Ovary (tissue), 3 donors: ENCODE results near the gene RAB40C.
A peak's percentile ranks its signal among the peaks of the same experiment; 100 is the strongest.

Source experiments
- POLR2A ChIP-seq: fragments of 450-650 bp; IDR thresholded peaks from one replicate; pipeline ENCODE4 v1.6.1; 2017; ENCODE audit warnings: antibody characterized with exemption, mild to moderate bottlenecking, moderate library complexity
- TF ChIP-seq, protein P1 (sequence below), 3 donors: fragments of 450-650 bp in 2 of 3; fragments of 200-600 bp in 1 of 3; IDR thresholded peaks; one replicate each; pipeline versions ENCODE4 v1.5.1 to v1.8.0; 2016 to 2022; ENCODE audit warnings: antibody characterized with exemption in 3 of 3, mild to moderate bottlenecking in 1 of 3
- donor health status: DM: no; HTN: no; CAD: no.

DNA sequence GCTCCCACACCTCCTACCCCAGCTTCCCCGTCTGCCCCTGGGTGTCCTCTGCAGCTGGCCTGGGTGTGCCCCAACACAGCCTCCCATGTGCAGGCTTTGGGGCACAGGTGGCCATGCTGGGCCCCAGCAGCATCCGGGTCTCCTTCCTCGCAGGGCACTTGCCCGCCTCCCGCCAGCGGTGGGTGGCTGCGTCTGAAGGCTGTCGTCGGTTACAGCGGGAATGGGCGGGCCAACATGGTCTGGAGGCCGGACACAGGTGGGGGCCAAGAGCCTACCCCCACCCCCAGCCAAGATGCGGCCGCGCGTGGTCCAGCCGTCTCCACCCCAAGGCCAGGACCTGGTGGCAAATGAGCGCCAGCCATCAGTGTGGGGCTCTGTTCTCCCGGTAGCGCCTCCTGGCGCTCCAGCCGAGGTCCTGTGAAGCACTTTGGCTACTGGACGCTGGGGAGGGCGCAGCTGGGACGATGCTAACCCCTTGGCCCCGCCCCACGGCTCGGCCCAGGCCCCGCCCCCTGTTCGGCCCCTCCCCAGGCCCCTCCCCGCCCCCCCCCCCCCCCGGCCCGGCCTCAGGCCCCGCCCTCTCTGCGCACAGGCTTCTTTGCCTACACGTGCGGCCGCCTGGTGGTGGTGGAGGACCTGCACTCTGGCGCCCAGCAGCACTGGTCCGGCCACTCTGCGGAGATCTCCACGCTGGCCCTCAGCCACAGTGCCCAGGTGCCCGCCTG lies 70.8 kb downstream of the RAB40C start:
- TF ChIP-seq, protein P1, sequence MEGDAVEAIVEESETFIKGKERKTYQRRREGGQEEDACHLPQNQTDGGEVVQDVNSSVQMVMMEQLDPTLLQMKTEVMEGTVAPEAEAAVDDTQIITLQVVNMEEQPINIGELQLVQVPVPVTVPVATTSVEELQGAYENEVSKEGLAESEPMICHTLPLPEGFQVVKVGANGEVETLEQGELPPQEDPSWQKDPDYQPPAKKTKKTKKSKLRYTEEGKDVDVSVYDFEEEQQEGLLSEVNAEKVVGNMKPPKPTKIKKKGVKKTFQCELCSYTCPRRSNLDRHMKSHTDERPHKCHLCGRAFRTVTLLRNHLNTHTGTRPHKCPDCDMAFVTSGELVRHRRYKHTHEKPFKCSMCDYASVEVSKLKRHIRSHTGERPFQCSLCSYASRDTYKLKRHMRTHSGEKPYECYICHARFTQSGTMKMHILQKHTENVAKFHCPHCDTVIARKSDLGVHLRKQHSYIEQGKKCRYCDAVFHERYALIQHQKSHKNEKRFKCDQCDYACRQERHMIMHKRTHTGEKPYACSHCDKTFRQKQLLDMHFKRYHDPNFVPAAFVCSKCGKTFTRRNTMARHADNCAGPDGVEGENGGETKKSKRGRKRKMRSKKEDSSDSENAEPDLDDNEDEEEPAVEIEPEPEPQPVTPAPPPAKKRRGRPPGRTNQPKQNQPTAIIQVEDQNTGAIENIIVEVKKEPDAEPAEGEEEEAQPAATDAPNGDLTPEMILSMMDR (IDR thresholded peaks at IDR 0.05) = peak; percentile 35 to 75 (median 73)
- TF ChIP-seq POLR2A = no peak
